Body of pancreas (tissue), 4 donors: ENCODE measurements around the gene ENHO. TPM values are rescaled to one million over a fixed set of nuclear protein-coding genes. Genes with fewer than 3 reads are reported as not detected.
A peak's percentile ranks its signal among the peaks of the same experiment; 100 is the strongest.
"Not testable (repeated sequence)": the region's sequence is repeated elsewhere in the genome, so short reads cannot be mapped to it uniquely, and the experiment has no call there.

Source experiments
- ATAC-seq: fragments of 150-250 bp; one replicate; pipeline ENCODE4 v1.9.1; 2016
- DNase-seq, 4 donors: peaks; one replicate each; pipeline ENCODE4 v3.0.0-alpha.2; 2019
- H3K27ac ChIP-seq, 4 donors: fragments of 200-600 bp; sonication (generic); 1 replicate in 3 of 4; 2 replicates in 1 of 4; pipeline versions ENCODE4 v1.5.1 to v1.6.1; 2016 to 2019; ENCODE audit warnings: mild to moderate bottlenecking in 1 of 4, mixed read lengths in 1 of 4, moderate library complexity in 1 of 4
- H3K27me3 ChIP-seq, 2 donors: fragments of 200-600 bp; sonication (generic); one replicate each; pipeline ENCODE4 v1.6.0; 2016; ENCODE audit warnings: mild to moderate bottlenecking in 1 of 2
- H3K36me3 ChIP-seq, 2 donors: fragments of 200-600 bp; sonication (generic); replicated peaks in 1 of 2; 2 replicates each; pipeline ENCODE4 v1.5.1; 2016; ENCODE audit warnings: low read depth in 2 of 2; ENCODE audit not compliant: insufficient read depth in 1 of 2
- H3K4me1 ChIP-seq: fragments of 200-600 bp; sonication (generic); one replicate; pipeline ENCODE4 v1.6.0; 2016
- H3K4me3 ChIP-seq, 2 donors: fragments of 200-600 bp; sonication (generic); 1 replicate in 1 of 2; 2 replicates in 1 of 2; pipeline ENCODE4 v1.5.1; 2016 to 2019
- H3K9me3 ChIP-seq, 3 donors: fragments of 200-600 bp; sonication (generic); 1 replicate in 2 of 3; 2 replicates in 1 of 3; pipeline ENCODE4 v1.5.1; 2016
- CTCF ChIP-seq, 7 experiments: fragments of 450-650 bp in 4 of 7; fragments of 200-600 bp in 3 of 7; sonication (generic) in 3 of 7; IDR thresholded peaks; one replicate each; pipeline ENCODE4 v1.5.1; 2016 to 2019; ENCODE audit warnings: antibody characterized with exemption in 7 of 7
- POLR2A ChIP-seq, 3 donors: fragments of 450-650 bp; IDR thresholded peaks; one replicate each; pipeline ENCODE4 v1.6.1; 2016; ENCODE audit warnings: antibody characterized with exemption in 3 of 3, mild to moderate bottlenecking in 2 of 3
- WGBS, 2 donors: methylation state at CpG; one replicate each; pipeline ENCODE4 v1.1.5; 2017; 5-methylcytosine and 5-hydroxymethylcytosine counted together
- intact Hi-C: fragments of 100-400 bp; cut with DNase I; formaldehyde crosslinking; loops from one replicate; pipeline ENCODE4 v1.15.1; 2023
- total RNA-seq, 2 donors: library from RNA; depleted of rRNA; stranded (reverse); fragments of >200 nt; gene quantifications; one replicate each; pipeline ENCODE4 v1.1.0, GENCODE V29; 2016

Gene ENHO
- total RNA-seq, 2 donors from 2014 or later, result 2.9 TPM; not detected in 1

GRCh38 chr9:34544035-34544434, 21.2 kb upstream of the ENHO start:
- no peak overlapping the region for H3K4me3 ChIP-seq
- TF ChIP-seq POLR2A (IDR thresholded peaks at IDR 0.05) (no peak), CTCF (IDR thresholded peaks at IDR 0.05) (no peak)
- intact Hi-C loops, result no loop called here
- DNase-seq (no peak), ATAC-seq (no peak)
- no peaks in the 10 kb centered on the region for H3K9me3 ChIP-seq
- 9 to 16% methylated on average over 5 of the region's 5 CpGs for WGBS, 2 donors
- H3K27ac ChIP-seq, result no peak overlapping the region
- H3K27me3 ChIP-seq, result no peaks in the 10 kb centered on the region
- H3K36me3 ChIP-seq, result no peaks in the 10 kb centered on the region
- peaks cover 13% of the 10 kb centered on the region for H3K4me1 ChIP-seq

- no peak for TF ChIP-seq POLR2A (IDR thresholded peaks at IDR 0.05)
- no peak for TF ChIP-seq CTCF (IDR thresholded peaks at IDR 0.05)
- no peaks in the 10 kb centered on the region for H3K36me3 ChIP-seq
- H3K4me3 ChIP-seq, result no peak overlapping the region
- no peaks in the 10 kb centered on the region for H3K9me3 ChIP-seq
- H3K27ac ChIP-seq, result no peak overlapping the region
- no peak for ATAC-seq
- 71 to 74% methylated on average over 7 of the region's 7 CpGs for whole genome bisulfite sequencing, 2 donors
- intact Hi-C loops, result no loop called here
- H3K27me3 ChIP-seq, result no peaks in the 10 kb centered on the region
- H3K4me1 ChIP-seq, result peaks cover 13% of the 10 kb centered on the region
- no peak for DNase-seq
These were observed 18.8 kb upstream of the ENHO start for GRCh38 chr9:34541540-34541939.

- Histone ChIP-seq H3K4me1 (peaks cover 14% of the 10 kb centered on the region), H3K36me3 (no peaks in the 10 kb centered on the region), H3K9me3 (no peaks in the 10 kb centered on the region), H3K27me3 (no peaks in the 10 kb centered on the region), H3K4me3 (no peak overlapping the region), H3K27ac (no peak overlapping the region)
- DNase-seq (no peak), ATAC-seq (no peak)
- whole genome bisulfite sequencing, 2 donors, result 79 to 82% methylated on average over 2 of the region's 2 CpGs
- intact Hi-C loops, result no loop called here
- TF ChIP-seq POLR2A (IDR thresholded peaks at IDR 0.05) (no peak), CTCF (IDR thresholded peaks at IDR 0.05) (no peak)
These were observed 18.0 kb upstream of the ENHO start for GRCh38 chr9:34540827-34541226.

GRCh38 chr9:34536685-34537084, 13.9 kb upstream of the ENHO start:
- Histone ChIP-seq H3K36me3 (no peaks in the 10 kb centered on the region), H3K27ac (no peak overlapping the region), H3K27me3 (no peaks in the 10 kb centered on the region), H3K4me3 (no peak overlapping the region), H3K9me3 (no peaks in the 10 kb centered on the region), H3K4me1 (peaks cover 6% of the 10 kb centered on the region)
- WGBS, 2 donors, result 15 to 36% methylated on average over 7 of the region's 7 CpGs
- ATAC-seq, result peak; percentile 83
- intact Hi-C loops, result no loop called here
- peak; percentile 54 to 80 (median 76) for DNase-seq
- TF ChIP-seq CTCF (IDR thresholded peaks at IDR 0.05), result no peak

GRCh38 chr9:34532041-34532440, 9.3 kb upstream of the ENHO start:
- H3K4me1 ChIP-seq, H3K27ac ChIP-seq, H3K4me3 ChIP-seq, H3K9me3 ChIP-seq, intact Hi-C loops, DNase-seq, ATAC-seq, H3K27me3 ChIP-seq, H3K36me3 ChIP-seq: not testable (repeated sequence)
- WGBS, 2 donors, result 68 to 84% methylated on average over 6 to 8 of the region's 8 CpGs
